Measurements from ENCODE around the gene CFAP43. TPM values are rescaled to one million over a fixed set of nuclear protein-coding genes. Genes with fewer than 3 reads are reported as not detected.
A peak's percentile ranks its signal among the peaks of the same experiment; 100 is the strongest.
"Not testable (repeated sequence)": the region's sequence is repeated elsewhere in the genome, so short reads cannot be mapped to it uniquely, and the experiment has no call there.

The CFAP43 gene
- total RNA-seq, 1 donor from 2014 or later: 1.7 TPM

DNA sequence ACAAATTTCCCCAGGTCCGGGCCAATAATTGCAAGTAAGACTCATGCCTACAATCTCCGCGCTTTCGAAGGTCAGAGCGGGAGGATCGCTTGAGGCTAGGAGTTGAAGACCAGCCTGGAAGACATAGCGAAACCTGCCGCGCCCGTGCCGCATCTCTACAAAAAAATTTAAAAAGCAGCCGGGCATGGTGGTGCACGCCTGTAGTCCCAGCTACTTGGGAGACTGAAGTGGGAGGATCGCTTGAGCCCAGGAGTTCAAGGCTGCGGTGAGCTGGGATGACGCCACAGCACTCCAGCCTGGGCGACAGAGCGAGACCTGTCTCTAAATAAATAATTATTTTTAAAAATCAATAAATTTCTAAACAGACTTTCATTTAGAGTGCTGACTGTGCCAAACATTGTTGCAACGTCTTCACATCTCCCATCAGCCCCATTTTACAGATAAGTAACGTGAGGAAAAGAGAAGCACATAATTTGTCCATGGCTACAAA lies 494 bp upstream of the CFAP43 start:
- no peak for DNase-seq (ENCODE audit: low spot score)

DNA sequence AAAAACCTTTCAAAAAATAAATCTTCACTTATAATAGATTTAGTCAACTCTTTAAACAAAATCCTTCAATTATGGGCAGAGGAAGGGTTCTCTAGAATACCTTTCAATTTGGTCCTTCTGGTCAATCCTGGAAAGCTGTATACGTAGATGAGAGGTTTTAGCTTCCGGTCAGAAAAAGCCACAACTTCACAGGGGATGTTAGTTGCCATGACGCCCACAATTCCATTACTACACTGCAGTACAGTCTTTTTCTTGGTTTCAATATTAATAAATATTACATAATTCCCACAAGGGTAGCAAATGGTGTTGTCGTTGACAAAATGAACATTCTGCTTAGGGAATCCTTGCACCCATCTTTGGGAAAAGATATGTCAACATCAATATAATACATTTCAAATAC lies 1.7 kb downstream of the CFAP43 start:
- no peak for DNase-seq (ENCODE audit: low spot score)

DNA sequence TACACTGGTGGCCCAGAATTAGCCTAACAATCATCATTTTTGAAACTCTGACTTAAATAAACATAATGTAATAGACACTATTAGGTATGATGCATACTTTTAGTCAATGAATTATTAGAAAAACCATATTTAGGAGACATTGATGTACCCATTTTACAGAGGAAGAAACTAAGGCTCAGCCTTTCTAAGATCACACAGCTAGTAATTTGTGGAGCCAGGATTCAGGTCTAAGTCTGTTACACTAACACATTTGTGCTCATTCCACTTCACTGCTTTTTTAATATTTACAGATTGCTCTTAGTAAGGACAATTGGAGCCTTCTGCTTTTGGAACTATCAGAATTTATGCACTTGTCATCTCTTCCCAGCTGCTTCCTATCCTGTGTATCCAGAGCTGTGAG lies 8.9 kb downstream of the CFAP43 start:
- DNase-seq (ENCODE audit: low spot score): no peak

DNA sequence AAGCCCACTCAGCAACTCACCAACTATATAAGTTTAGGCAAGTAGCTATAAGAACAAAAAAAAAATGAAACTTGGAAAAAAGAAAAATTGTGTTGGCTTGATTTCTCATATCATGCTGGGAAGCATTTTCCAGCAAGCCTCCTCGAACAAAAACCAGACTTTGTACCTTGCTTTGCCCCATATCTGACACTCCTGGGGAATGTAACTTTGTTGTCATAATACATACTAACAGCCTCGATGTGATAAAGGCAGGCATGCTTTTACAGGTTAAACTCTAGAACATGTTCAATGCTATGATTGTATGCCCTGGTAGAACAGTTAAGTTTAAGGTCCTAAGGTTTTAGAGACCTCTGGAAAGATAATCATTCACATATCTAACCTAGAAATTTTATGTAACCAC lies 11.6 kb downstream of the CFAP43 start:
- DNase-seq (ENCODE audit: low spot score): peak; percentile 32

DNA sequence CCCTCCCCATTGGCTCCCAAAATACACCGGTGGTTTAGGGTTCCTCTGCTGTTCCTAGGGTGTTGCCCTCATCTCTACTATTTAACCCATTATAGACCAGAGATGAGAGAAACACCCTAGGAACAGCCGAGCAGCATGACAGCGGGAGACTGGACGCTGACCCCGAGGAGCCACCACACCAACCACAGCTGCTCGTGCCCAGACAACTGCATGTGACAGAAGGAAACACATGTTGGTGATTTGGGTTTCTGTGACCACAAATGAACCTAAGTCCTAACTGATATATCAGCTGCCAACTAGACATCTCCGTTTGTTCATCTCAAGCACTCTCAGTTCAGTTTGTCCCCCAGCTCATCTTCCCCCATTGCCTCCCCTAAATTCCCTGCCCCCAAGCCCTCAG lies 13.4 kb downstream of the CFAP43 start:
- DNase-seq (ENCODE audit: low spot score): no peak

DNA sequence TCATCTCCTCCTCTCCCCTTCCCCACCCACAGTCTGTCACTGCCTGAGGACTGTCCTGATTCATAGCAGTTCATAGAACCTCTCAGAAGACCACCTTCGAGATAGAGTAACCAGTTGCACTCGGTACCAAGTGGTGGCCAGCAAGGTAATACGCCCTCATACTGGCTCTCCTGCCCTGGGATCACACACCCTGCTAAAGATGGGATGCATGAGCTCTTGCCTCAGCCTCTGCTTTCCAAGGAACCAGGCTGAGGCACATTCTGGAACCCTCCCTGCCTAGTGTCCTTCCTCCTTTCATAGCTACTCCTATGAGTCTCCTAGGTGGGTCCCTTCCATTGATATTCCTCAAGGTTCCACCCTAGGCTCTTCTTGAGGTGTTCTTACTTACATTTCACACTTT lies 15.5 kb downstream of the CFAP43 start:
- no peak for DNase-seq (ENCODE audit: low spot score)

DNA sequence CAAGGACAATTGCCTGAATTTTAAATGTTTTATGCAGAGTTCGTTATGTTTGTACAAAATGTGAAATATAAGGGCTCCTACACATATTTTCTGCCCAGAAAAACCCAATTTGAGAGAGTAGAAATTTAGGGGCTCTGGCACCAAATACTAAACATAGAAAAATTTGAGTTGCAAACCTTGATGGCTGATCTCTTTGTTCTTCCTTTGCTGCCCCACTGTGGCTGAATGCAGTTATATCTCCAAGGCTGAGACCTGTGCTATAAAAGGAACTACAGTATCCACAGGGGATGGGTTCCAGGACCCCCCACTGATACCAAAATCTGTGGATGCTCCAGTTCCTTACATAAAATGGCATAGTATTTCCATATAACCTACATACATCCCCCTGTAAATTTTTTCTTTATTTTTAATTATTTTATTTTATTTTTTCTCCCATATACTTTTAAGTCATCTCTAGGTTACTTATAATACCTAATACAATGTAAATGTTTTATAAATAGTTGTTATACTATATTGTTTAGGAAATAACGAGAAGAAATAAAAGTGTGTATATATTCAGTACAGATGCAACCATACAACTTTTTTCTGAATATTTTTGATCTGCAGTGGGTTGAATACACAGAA lies 22.5 kb downstream of the CFAP43 start:
- peak; percentile 56 for DNase-seq (ENCODE audit: low spot score)

DNA sequence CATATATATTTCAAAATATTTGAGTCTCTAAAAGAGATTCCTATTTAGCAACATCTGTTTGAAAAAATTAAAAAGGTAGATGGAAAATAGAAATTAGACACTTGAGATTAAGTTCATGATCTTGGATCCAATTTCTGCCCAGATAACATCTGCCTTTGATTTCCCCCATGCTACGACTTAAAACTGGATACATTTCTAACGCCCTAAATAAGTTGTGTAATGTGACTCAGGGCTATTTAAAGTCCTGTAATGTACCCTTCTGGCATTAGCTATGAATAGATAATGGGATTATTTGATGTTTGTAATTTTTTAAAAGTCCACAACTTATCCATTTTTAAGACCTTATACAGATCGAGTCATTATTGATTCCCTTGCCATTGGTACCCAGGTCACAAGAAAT lies 23.4 kb downstream of the CFAP43 start:
- DNase-seq (ENCODE audit: low spot score): no peak

DNA sequence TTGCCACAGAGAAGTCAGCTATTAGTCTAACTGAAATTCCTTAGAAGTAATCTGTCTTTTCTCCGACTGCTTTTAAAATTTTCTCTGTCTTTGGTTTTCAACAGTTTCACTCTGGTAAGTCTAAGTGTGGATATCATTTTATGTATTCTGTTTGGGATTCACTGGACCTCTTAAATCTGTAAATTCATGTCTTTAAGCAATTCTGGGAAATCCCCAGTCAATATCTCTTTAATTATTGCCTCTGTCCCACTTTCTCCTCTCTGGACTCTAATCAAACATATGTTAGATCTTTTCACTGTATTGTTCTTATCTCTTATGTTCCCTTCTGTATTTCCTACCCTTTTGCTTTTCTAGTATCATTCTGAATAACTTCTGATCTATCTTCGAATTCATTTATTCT lies 29.9 kb downstream of the CFAP43 start:
- DNase-seq (ENCODE audit: low spot score): no peak

DNA sequence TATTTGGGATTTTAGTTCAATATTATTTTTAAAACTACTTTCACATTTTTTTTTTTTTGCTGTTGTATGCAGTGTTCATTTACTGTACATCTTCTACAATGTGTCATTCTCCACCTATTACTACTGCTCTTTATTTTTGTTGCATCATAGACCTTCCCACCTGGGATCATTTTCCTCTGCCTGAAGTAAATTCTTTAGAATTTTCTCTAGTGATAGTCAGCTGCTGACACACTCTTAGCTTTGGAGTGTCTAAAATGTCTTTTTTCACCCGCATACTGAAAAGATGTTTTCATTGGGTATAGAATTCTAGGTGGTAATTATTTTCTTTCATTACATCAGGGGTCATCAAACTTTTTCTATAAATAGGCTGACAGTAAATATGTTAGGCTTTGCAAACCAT lies 30.5 kb downstream of the CFAP43 start:
- no peak for DNase-seq (ENCODE audit: low spot score)

DNA sequence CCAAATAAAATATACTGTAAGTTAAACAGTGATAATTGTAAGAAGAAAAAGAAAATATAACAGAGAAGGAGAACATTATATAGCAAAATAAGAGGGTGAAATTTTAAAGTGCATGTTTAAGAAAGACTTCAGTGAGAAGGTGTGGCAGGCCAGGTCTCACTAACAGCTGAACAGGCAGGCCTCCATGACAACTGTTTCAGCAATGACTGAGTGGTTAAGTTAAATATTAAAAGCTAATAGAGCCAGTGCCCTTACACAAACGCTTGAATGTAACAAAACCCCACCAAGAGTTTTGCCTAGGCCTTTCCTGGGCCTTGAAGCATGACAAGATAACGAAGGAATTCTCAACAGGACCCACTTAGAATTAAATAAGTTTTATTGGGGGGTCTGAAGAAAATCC lies 32.6 kb downstream of the CFAP43 start:
- no peak for DNase-seq (ENCODE audit: low spot score)

DNA sequence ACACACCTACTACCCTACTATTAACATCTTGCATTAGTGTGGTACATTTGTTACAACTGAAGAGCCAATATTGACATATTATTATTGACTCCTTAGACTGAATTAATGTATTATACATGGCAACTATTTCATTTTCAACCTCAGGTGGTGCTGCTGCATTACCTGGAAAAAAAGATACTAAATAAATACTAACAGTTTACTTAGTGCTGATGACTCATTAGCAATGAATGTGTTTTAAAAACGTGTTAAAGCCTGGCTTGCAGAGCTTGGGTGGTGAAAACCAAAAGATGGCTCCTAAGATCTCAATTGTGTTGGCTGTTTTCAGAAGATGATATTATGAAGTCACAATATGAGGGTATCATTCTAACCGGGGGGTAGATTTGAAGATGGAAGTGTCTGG lies 34.8 kb downstream of the CFAP43 start:
- no peak for DNase-seq (ENCODE audit: low spot score)

DNA sequence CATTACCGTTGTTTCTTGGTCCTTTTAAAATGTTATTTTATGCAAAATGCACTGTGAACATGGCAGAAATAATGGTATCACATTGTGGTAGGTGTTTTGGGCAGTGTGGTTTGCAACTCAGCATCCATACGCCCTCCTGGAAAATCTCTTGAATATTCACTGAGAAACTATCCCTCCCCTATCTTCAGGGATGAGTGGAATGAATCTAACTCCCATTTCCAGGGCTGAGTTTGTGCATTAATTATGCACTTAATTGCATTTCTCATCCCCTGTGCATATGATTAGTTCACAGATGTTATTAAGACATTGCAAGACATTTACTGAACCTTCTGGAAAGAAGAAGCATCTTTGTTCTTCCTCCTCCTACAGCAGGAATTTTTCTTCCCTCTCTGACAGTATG lies 36.5 kb downstream of the CFAP43 start:
- no peak for DNase-seq (ENCODE audit: low spot score)

DNA sequence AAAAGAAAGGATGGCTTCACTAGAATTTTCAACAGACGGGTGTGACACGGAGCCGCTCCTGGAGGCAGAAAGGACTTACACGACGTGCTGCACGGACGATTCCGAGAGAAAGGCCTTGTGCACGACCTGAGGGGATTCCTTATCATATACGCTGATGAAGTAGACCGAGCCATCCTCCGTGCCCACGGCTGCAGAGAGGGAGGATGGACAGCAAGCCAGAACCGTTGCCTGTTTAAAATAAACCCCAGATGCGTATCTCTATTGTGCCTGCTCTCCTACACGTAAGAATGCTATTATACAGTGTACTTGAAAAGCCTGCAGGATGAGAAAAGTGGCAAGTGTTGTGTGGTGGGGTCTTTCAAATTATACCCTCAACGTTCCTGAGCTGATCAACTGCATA lies 38.4 kb downstream of the CFAP43 start:
- no peak for DNase-seq (ENCODE audit: low spot score)

DNA sequence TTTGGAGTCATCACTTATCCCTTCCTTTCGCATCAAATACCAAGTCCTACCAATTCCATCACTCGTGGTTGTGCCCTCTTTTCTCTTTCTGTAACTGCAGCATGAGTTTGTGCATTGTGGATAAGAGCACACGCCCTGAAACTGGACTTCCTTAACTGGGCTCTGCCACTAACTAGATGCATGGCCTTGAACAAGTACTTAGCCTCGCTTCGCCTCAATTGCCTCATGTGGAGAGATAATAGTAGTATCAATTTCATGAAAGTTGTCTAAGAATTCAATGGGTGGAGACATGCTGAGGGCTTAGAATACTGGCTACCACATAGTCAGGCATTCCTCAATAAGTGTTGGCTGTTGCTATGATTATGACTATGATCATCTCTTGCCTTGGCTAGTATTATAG lies 41.5 kb downstream of the CFAP43 start:
- no peak for DNase-seq (ENCODE audit: low spot score)

DNA sequence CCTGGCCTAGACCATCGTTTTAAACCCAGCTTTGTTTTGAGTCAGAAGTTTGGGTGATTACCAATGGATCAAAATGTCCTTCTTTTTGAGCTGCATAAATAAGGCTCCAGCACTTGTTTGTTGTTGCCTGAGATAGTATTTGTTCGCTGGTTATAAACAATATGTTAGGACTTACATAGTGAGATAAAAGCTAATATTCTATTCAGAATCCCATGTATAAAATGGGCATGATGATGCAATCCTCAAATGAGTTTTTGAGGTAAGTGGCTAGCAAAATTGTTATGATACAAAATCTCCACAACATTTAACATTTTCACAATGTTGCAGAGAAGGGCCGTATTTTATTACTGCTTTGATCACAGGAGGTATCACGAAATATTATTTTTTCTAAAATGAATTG lies 48.5 kb downstream of the CFAP43 start:
- no peak for DNase-seq (ENCODE audit: low spot score)

DNA sequence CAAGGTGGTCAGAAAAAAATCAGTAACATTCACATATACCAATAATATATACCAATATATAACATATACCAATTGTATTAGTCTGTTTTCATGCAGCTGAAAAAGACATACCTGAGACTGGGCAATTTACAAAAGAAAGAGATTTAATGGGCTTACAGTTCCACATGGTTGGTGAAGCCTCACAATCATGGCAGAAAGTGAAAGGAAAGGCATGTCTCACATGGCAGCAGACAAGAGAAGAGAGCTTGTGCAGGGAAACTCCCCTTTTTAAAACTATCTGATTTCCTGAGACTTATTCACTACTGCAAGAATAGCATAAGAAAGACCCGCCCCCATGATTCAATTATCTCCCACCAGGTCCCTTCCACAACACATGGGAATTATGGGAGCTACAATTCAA lies 58.0 kb downstream of the CFAP43 start:
- DNase-seq (ENCODE audit: low spot score): not testable (repeated sequence)

DNA sequence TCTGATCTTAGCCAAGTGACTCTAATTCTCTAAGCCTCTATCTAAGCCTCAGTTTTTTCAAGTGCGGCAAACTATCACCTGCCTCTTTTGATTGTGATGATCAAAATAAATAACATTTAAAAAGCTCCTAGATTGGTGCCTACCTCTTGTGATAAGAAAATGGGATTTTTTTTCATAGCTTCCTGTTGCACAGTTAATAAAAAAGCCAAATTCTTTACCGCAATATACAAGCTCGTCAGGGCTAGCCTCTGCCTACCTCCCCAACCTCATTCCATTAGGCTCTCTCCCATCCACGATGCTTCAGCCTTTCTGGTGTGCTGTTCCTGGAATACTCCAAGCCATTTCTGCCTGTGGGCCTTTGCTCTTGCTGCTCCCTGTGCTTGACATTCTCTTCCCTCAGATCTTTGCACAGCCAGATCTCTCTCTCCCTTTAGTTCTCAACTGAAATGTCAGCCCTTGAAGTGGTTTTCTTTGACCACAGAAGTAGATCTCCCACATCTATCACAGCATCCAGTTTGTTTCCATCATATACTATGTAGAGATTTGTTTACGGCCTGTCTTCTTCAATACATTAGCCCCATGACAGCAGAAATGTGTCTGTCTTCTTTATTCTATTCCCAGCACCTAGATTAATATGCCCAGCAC lies 61.4 kb downstream of the CFAP43 start:
- DNase-seq (ENCODE audit: low spot score): no peak

DNA sequence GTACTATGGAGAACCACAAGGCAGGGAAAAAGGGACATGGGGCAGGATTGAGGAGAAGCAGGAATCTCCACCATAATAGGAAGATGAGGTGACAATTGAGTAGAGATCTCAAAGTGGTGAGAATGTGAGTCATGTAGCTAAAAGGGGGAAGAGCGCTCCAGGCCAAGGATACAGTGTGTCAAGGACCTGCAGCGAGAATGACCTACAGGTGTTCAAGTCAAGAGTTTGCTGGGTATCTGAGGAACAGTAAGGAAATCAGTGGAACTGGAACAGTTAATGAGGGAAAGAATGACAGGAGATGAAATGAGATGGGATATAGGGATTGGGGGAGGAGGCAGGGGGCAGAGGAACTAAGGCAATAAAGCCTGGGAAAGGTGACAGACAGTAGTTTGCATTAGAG lies 76.6 kb downstream of the CFAP43 start:
- DNase-seq (ENCODE audit: low spot score): no peak

DNA sequence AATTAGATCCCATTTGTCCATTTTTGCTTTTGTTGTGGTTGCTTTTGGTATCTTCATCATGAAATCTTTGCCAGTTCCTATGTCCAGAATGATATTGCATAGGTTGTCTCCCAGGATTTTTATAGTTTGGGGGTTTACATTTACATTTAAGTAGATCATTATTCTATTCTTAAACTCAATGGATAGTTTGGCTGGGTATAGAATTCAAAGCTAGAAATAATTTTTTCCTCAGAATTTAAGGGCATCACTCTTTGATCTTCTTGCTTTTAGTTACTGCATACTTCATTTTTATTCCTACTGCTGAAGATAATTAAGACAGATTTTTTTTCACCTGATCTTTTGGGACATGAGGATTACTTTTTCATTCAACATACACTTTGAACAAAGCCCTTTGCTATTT lies 80.4 kb downstream of the CFAP43 start:
- no peak for DNase-seq (ENCODE audit: low spot score)

DNA sequence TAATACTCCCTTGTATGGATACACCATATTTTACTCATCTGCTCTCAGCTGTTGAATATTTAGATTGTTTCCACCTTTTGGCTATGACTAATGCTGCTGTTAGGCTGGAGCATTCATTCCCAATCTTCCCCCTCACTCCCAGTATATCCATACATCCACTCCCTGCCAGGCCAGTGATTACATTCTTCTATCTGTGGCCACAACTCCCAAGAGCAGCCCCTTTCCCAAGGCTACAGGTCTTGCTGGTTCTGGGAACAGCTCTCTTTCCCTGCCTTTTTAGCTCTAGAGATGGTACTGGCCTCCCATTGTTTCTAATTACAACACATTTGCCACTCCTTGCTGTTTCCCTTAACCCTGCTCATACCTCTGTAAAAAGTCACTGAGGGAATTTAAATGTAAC lies 82.0 kb downstream of the CFAP43 start:
- no peak for DNase-seq (ENCODE audit: low spot score)

DNA sequence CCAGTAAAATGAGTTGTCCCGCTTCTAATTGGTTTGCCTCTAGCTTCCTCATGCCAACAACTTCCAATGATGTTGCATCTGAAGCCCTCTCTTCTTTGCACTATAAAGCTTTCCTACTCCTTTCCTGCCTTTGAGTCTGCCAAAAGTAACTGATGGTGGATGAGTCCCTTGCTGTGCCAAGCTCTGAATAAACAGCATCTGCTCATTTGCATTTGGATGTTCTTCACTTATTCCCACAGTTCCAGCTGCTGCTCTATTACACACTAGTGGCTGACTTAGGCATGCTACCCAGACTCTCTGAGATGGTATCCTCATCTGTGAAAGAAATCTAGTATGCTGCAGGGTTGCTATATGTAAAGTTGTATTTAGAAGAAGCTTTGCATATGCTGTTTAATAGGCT lies 85.3 kb downstream of the CFAP43 start:
- no peak for DNase-seq (ENCODE audit: low spot score)

DNA sequence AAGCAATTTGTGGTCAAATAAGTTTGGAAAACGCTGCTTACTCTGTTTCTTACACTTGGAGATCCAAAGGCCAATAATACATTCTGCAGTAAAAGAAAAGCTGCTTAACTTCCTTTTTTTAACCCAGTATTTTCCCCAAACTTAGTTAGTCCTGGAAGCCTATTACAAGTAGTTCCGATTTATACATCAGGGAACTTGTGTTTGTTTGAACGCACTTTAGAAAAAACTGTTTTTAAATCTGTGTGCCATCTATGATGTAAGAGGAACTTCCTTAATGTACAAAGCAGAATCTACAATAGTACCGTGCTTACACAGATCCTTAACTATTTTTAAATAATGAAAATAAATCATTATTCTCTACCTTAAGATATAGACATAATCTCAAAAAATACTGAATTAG lies 87.2 kb downstream of the CFAP43 start:
- no peak for DNase-seq (ENCODE audit: low spot score)

DNA sequence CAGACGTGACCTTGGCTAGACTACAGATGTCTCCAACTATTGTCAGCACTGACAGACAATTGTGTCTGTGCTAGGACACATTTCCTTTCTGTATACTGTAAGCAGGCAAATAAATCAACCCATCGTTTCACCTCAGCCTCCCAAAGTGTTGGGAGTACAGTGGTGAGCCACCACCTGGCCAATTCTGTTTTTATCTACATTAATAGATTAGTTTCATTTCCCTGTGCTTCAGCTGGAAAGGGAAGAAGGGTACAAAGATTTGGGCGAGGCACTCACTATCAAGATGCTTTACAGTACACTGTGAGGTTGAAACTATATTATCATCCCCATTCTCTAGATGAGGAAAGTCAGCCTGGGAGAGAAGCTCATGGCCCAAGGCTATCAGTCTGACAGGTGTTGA lies 88.3 kb downstream of the CFAP43 start:
- no peak for DNase-seq (ENCODE audit: low spot score)
